Activated naive CD4-positive, alpha-beta T cell treated with anti-CD3 and anti-CD28 coated beads, Interleukin-2, amount 50 U/mL, for 24 hours (primary cell): ENCODE measurements around the gene PVALEF.
"Not testable (repeated sequence)": the region's sequence is repeated elsewhere in the genome, so short reads cannot be mapped to it uniquely, and the experiment has no call there.

Experiments used
- H3K27ac Mint-ChIP-seq: one replicate; pipeline ENCODE4 v1.8.0; 2021; ENCODE audit warnings: mild to moderate bottlenecking, mixed read lengths
- H3K27me3 Mint-ChIP-seq: one replicate; pipeline ENCODE4 v1.8.0; 2021; ENCODE audit warnings: mixed read lengths
- H3K36me3 Mint-ChIP-seq: one replicate; pipeline ENCODE4 v1.8.0; 2021; ENCODE audit warnings: mixed read lengths
- H3K4me1 Mint-ChIP-seq: one replicate; pipeline ENCODE4 v1.8.0; 2021; ENCODE audit warnings: mixed read lengths
- H3K4me3 Mint-ChIP-seq: one replicate; pipeline ENCODE4 v1.8.0; 2021; ENCODE audit warnings: mild to moderate bottlenecking, mixed read lengths
- H3K9me3 Mint-ChIP-seq: one replicate; pipeline ENCODE4 v1.8.0; 2021; ENCODE audit warnings: mixed read lengths

PVALEF gene

DNA sequence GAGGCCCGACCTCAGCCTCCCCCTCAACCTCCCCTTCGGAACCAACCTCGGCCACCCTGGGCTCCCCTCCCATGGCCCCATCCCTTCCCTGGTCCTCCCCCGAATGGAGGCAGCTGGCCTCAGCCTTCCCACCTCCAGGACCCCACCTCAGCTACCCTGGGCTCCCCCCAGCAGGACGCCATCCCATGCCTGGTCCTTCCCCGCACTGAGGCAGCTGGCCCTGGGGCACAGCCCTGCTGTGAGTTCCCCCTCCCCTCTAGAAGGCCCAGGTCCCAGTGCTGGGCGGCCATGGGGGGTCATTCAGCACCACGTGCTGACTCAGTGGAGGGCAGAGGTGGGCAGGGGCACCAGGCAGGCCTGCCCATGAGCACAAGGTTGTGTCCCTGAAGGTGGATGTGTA is 28.9 kb upstream of the PVALEF start:
- H3K4me1 Mint-ChIP-seq = no peaks in the 10 kb centered on the region
- no peak overlapping the region for H3K27ac Mint-ChIP-seq
- no peaks in the 10 kb centered on the region for H3K36me3 Mint-ChIP-seq
- no peaks in the 10 kb centered on the region for H3K9me3 Mint-ChIP-seq
- no peak overlapping the region for H3K4me3 Mint-ChIP-seq
- H3K27me3 Mint-ChIP-seq = no peaks in the 10 kb centered on the region

DNA sequence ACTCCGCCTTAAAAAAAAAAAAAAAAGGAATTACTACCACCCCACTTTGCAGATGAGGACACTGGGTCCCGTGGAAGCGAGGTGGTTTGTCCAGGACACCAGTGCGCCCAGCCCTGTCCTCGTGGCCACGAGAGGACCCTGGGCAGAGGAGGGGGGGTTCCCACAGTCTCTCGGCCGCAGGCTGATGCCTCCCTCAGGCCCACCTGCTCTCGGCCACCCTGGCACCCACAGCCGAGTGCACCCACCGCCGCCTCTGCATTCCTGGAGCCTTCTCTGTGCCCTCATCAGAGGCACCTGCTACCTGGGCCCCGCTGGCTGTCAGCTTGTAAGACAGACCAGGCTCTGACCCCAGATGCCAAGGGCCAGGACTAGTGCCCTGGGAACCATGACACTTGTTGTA is 28.1 kb upstream of the PVALEF start:
- Mint-ChIP-seq H3K4me1 (no peaks in the 10 kb centered on the region), H3K9me3 (no peaks in the 10 kb centered on the region), H3K36me3 (no peaks in the 10 kb centered on the region), H3K27ac (no peak overlapping the region), H3K4me3 (no peak overlapping the region), H3K27me3 (no peaks in the 10 kb centered on the region)

DNA sequence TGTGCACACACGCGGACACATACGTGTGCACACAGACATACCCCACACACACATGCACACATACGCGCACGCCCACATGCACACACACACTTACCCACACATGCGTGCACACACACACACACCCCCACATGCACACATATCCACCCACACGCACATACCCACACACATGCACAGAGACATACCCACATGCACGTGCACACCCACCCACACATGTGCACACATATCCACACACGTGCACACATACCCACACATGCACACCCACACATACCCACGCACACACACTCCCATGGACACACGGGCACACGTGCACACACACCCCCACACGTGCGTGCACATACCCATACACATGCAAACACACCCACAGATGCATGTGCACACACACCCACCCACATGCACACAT is 27.2 kb upstream of the PVALEF start:
- Mint-ChIP-seq H3K27ac (peak overlapping the region; percentile 38), H3K36me3 (no peaks in the 10 kb centered on the region), H3K4me3 (no peak overlapping the region), H3K27me3 (no peaks in the 10 kb centered on the region), H3K9me3 (no peaks in the 10 kb centered on the region), H3K4me1 (no peaks in the 10 kb centered on the region)

DNA sequence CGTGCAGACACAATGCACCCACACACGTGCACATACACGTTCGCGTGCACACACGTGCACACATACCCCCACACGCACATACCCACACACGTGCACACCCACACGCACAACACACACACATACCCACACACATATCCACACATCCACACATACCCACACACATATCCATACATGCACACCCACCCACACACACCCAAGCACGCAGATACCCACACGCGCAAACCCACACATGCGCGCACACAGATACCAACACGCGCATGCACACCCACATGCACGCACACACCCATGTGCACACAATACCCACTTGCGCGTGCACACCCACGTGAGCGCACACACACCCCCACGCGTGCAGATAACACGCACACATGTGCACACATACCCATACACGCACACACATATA is 26.8 kb upstream of the PVALEF start:
- Mint-ChIP-seq H3K36me3 (no peaks in the 10 kb centered on the region), H3K27ac (no peak overlapping the region), H3K4me3 (no peak overlapping the region), H3K4me1 (no peaks in the 10 kb centered on the region), H3K9me3 (no peaks in the 10 kb centered on the region), H3K27me3 (no peaks in the 10 kb centered on the region)

DNA sequence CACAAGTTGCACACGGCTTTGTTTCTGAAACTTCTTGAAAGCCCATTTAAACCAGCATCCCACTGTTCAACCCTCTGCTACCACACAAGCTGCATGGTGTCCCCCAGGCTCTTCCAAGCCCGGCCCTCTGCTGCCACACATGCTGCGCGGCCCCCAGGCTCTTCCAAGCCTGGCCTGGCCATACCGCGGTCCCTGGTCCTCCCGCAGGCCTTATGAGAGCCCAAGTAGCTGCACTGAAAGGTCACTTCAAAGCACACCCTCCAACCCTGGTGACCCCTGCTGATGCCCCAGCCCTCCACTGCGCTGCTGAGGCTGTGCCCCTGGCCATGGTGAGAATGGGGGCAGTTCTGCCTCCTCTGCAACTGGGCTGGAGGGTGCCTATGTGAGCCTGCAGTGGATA is 25.9 kb upstream of the PVALEF start:
- Mint-ChIP-seq H3K4me1 (no peaks in the 10 kb centered on the region), H3K9me3 (no peaks in the 10 kb centered on the region), H3K36me3 (no peaks in the 10 kb centered on the region), H3K27me3 (no peaks in the 10 kb centered on the region), H3K4me3 (no peak overlapping the region), H3K27ac (no peak overlapping the region)

DNA sequence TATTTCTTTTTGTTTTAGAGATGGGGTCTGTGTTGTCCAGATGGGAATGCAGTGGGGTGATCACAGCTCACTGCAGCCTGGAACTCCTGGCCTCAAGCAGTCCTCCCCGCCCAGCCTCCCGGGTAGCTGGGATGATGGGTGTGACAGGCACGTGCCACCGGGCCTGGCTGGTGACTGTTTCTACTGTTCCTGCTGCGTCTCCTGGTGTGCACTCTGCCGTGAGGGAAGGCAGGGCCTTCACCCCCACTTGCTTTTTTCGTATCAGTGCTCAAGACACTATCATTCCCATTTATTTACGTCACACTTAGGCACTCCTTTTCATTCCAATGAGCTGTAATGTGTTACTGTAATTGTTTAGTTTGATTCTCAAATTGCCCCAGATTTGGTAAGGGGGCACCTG is 25.3 kb upstream of the PVALEF start:
- Mint-ChIP-seq H3K4me3 (no peak overlapping the region), H3K4me1 (no peaks in the 10 kb centered on the region), H3K27me3 (no peaks in the 10 kb centered on the region), H3K27ac (no peak overlapping the region), H3K9me3 (no peaks in the 10 kb centered on the region), H3K36me3 (no peaks in the 10 kb centered on the region)

DNA sequence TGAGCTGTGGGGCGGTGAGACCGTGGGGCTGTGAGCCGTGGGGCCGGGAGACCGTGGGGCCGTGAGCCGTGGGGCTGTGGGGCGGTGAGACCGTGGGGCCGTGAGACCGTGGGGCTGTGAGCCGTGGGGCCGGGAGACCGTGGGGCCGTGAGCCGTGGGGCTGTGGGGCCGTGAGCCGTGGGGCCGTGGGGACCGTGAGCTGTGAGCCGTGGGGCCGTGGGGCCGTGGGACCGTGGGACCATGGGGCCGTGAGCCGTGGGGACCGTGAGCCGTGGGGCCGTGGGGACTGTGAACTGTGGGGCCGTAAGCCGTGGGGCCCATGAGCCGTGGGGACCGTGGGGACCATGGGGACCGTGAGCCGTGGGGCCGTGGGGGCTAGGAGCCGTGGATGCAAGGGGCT is 24.6 kb upstream of the PVALEF start:
- no peaks in the 10 kb centered on the region for H3K36me3 Mint-ChIP-seq
- no peaks in the 10 kb centered on the region for H3K4me1 Mint-ChIP-seq
- H3K27me3 Mint-ChIP-seq = no peaks in the 10 kb centered on the region
- no peak overlapping the region for H3K4me3 Mint-ChIP-seq
- H3K27ac Mint-ChIP-seq = no peak overlapping the region
- no peaks in the 10 kb centered on the region for H3K9me3 Mint-ChIP-seq

DNA sequence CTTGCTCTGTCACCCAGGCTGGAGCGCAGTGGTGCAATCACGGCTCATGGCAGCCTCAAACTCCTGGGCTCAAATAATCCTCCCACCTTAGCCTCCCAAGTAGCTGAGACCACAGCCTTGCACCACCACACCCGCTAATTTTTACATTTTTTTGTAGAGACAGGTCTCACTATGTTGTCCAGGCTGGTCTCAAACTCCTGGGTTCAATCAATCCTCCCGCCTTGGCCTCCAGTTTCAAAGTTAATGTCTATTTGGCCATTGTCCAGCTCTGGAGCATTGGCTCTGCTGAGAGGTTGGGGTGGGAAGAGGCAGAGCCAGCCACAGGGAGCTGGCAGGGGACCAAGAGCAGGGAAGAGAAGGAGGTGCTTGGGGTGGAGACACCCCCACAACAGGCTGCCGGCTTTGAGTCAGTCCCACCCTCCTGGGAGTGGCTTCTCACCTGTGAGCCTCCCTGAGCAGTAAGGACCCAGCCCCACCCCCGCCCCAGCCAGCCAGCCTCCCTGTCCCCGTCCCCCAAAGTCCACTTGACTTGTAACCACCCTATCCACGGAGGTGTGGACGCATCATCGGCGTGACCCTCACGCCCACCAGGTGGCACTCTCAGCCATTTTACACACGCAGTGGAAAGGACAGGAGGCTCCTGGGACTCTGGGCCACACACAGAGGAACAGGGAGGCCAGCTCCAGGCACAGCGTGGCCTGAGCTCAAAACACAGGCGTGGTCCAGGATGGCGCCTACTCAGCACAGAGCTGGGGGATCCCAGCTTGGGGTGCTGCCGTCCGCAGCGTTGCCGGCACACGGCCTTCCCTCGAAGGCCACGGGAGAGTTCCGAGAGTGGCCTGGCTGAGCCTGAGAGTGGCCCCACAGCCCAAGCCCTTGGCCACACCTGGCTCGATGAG is 22.8 kb upstream of the PVALEF start:
- Mint-ChIP-seq H3K9me3 (no peaks in the 10 kb centered on the region), H3K27me3 (no peaks in the 10 kb centered on the region), H3K36me3 (no peaks in the 10 kb centered on the region), H3K4me1 (no peaks in the 10 kb centered on the region), H3K4me3 (no peak overlapping the region), H3K27ac (no peak overlapping the region)

DNA sequence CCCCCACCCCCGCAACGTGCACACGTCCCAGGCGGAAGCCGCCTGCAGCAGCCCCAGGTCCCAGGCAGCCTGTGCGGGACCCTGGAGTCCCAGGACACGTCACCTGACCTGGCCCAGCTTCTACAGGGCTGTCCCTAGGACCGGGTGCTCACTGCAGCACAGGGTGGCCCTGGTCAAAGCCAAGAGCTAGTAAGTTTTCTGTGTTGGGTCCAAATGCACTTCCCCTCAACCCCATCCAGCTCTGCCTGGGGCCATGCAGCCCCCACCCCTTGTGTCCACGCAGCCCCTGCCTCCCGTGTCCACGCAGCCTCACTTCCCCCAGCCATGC is 22.1 kb upstream of the PVALEF start:
- Mint-ChIP-seq H3K4me3 (no peak overlapping the region), H3K36me3 (no peaks in the 10 kb centered on the region), H3K27me3 (no peaks in the 10 kb centered on the region), H3K27ac (no peak overlapping the region), H3K4me1 (no peaks in the 10 kb centered on the region), H3K9me3 (no peaks in the 10 kb centered on the region)

DNA sequence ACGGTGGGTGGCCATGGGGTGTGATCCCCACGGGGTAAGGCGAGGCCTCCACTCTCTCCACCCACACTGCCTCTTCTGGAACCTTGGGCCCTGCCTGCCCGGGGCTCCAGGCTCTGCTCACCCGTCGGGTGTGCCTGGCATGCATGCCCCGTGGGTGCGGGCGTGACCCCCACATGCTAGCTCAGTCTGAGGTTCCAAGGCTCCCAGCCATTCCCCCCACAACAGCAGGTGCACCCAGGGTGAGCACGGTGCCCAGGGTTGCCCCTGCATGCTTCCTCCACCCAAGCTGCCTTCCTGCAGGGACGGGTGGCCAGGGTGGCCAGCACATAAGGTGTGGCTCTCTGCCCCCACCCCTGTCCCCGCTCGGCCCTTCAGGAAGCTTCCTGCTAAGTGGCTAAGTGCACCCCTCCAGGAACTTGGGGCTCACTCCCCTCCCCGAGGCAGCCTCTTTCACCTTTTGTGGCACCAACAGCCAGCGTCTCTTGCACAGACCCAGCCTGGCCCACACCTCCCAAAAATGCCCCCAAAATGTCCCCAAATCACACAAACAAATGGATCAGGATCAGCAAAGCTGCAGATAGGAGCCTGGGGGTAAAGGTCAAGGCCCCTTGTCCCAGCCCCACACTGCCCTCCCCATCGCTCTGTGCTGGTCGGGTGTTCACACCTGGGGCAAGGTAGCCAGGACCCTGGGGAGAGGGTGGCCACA is 21.4 kb upstream of the PVALEF start:
- no peak overlapping the region for H3K27ac Mint-ChIP-seq
- H3K4me3 Mint-ChIP-seq = no peak overlapping the region
- no peaks in the 10 kb centered on the region for H3K9me3 Mint-ChIP-seq
- no peaks in the 10 kb centered on the region for H3K36me3 Mint-ChIP-seq
- H3K4me1 Mint-ChIP-seq = no peaks in the 10 kb centered on the region
- H3K27me3 Mint-ChIP-seq = no peaks in the 10 kb centered on the region

DNA sequence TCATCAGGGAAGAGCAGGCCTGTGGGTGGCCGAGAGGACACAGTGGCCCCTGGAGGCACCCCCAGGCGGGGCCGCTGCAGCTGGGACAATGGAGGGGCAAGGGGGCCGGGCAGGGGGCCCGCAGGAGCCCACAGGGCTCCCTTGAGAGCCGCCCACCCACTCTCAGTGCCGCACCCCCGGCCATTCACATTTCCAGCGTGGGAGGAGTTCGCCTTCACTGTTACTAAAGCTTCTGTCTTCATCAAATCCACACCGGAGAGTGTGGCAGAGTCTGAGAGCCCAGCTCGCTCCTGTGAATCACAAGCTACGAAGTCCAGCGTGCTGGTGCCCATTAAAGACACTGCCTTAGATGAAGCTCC is 20.9 kb upstream of the PVALEF start:
- H3K4me3 Mint-ChIP-seq = no peak overlapping the region
- no peak overlapping the region for H3K27ac Mint-ChIP-seq
- no peaks in the 10 kb centered on the region for H3K36me3 Mint-ChIP-seq
- H3K4me1 Mint-ChIP-seq = no peaks in the 10 kb centered on the region
- H3K9me3 Mint-ChIP-seq = no peaks in the 10 kb centered on the region
- no peaks in the 10 kb centered on the region for H3K27me3 Mint-ChIP-seq

DNA sequence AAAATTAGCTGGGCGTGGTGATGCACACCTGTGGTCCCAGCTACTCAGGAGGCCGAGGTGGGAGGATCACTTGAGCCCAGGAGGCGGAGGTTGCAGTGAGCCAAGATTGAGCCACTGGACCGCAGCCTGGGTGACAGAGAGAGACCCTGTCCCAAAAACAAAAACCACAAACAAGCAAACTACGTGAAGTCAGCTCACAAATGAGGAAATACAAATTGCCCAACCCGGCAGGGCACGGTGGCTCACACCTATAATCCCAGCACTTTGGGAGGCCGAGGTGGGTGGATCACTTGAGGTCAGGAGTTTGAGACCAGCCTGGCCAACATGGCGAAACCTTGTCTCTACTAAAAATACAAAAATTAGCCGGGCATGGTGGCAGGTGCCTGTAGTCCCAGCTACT is 19.1 kb upstream of the PVALEF start:
- not testable (repeated sequence) for H3K4me1 Mint-ChIP-seq, H3K36me3 Mint-ChIP-seq, H3K9me3 Mint-ChIP-seq, H3K27me3 Mint-ChIP-seq, H3K4me3 Mint-ChIP-seq, H3K27ac Mint-ChIP-seq

DNA sequence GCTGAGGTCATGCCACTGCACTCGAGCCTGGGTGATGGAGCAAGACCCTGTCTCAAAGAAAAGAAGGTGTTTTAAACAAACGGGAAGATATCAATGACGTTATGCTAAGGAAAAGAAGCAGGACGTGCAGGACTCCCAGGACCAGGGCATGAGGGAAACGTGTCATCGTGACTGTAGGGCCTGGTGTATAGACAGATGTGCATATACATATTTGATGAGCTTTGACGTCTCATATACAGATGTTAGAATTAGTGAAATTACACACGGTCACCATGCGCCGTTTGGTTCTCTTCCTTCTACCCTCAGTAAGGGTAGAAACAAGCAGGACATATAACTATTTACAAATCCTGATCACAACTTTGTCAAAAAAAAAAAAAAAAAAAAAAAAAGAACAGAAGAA is 17.6 kb upstream of the PVALEF start:
- Mint-ChIP-seq H3K27ac (no peak overlapping the region), H3K4me1 (no peaks in the 10 kb centered on the region), H3K36me3 (no peaks in the 10 kb centered on the region), H3K27me3 (no peaks in the 10 kb centered on the region), H3K4me3 (no peak overlapping the region), H3K9me3 (no peaks in the 10 kb centered on the region)

DNA sequence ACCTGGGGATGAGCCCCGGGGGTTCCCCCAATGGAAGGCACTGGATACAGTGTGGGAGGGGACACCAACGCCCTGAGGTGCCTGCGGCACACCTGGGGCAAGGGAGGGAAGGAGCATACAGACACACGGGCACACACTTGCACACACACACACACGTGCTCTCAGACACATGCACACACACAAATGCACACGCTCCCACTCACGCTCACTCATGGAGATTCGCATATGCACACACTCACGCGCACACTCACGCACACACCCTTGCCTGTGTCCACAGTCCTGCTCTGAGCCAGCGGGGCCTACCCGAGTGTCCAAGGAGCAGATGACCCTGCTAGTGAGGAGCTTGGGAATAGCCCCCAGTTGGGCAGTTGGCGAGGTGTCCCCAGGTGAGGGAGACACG is 16.7 kb upstream of the PVALEF start:
- Mint-ChIP-seq H3K4me1 (no peaks in the 10 kb centered on the region), H3K27me3 (no peaks in the 10 kb centered on the region), H3K4me3 (no peak overlapping the region), H3K9me3 (no peaks in the 10 kb centered on the region), H3K27ac (no peak overlapping the region), H3K36me3 (no peaks in the 10 kb centered on the region)

DNA sequence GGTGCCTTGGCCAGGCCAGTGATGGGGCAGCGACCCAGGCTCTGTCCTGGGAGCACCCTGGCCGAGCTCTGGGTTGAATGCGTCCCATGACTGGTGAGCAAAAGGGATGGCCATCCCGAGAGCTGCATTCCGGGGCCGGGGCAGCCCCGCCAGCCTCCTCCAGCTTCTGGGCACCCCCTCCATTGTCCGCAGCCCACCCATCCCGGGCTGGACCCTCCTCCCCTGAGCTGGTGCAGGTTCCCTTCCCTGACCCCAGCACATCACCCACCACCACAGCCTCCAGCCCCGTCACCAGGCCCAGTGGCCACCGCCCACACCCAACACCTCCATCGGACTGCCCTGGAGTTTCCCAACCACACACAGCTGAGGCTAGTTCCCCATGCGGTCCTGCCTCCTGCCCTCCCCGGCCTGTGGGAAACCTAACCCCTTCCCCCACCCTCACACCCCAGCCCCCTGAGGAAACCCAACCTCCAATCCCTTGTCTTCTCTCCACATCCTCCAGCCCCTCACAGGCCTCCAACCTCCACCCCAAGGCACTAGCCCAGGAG is 16.2 kb upstream of the PVALEF start:
- Mint-ChIP-seq H3K9me3 (no peaks in the 10 kb centered on the region), H3K4me3 (no peak overlapping the region), H3K27me3 (no peaks in the 10 kb centered on the region), H3K27ac (no peak overlapping the region), H3K36me3 (no peaks in the 10 kb centered on the region), H3K4me1 (no peaks in the 10 kb centered on the region)

DNA sequence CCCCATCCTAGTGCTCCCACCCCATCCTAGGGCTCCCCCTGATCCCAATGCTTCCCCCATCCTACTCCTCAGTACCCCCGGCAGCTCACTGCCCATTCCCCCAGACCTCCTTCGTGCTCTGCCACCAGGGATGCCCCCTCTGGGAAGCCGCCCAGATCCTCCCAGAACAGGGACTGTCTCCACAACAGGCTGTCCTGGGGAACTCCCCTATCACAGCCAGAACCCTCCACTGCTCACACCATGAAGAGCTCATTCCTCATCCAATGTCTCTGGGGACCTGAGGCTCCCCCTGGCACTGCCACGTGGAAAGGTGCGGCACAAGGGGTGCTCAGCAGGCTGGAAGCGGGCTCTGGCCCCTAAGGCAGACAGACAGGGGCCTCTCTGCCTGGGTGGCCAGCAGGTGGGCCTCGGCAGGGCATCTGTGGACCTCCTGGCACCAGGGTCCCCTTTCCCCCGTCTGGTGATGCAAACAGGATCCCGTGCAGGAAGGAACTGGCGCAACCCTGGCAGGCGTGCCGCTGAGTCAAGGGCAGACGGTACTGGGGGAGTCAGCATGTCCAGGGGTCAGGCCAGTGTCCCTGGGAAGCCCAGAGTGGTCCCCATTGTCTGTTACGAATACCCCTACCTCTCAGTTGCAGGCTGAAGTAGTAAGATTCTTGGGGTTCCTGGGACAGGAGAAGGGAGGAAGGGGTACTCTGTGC is 14.8 kb upstream of the PVALEF start:
- H3K36me3 Mint-ChIP-seq = no peaks in the 10 kb centered on the region
- H3K4me1 Mint-ChIP-seq = no peaks in the 10 kb centered on the region
- no peak overlapping the region for H3K4me3 Mint-ChIP-seq
- H3K9me3 Mint-ChIP-seq = no peaks in the 10 kb centered on the region
- H3K27me3 Mint-ChIP-seq = no peaks in the 10 kb centered on the region
- H3K27ac Mint-ChIP-seq = no peak overlapping the region
